A549 (cell line): ENCODE measurements around the gene RPL18. TPM values are rescaled to one million over a fixed set of nuclear protein-coding genes. Genes with fewer than 3 reads are reported as not detected.

ENCODE experiments used
- ATAC-seq, 2 experiments: fragments of 200-7000 bp in 1 of 2; fragments of >200 bp in 1 of 2; cut with Nextera tagmentation in 1 of 2; cut with Tn5 transposase in 1 of 2; 3 replicates each; pipeline versions ENCODE4 v1.8.0 to v1.9.1; 2018 to 2020; ENCODE audit warnings: mild to moderate bottlenecking in 1 of 2, moderate library complexity in 1 of 2
- CTCF ChIA-PET: fragments of 300-600 bp; sonication (Branson Sonifier 250); formaldehyde crosslinking; extraction: SDS; loops from one replicate; lab custom pipeline; 2021; ENCODE audit warnings: antibody characterized with exemption, inconsistent platforms; lab: Yijun Ruan, JAX
- POLR2A ChIA-PET: fragments of 350-600 bp; formaldehyde crosslinking; extraction: SDS; loops from one replicate; lab custom pipeline; 2021; ENCODE audit warnings: antibody characterized with exemption, inconsistent platforms; lab: Yijun Ruan, JAX
- DNase-seq, 2 experiments: peaks; one replicate each; pipeline versions ENCODE4 v3.0.0 to v3.0.0-alpha.2; 2011 to 2016; ENCODE audit warnings: low read depth in 1 of 2, low spot score in 1 of 2
- FAIRE-seq: peaks from 2 replicates; lab custom pipeline; 2011; peaks lifted over from hg19 to GRCh38; lab: Jason Lieb, UNC
- H3K27ac ChIP-seq, 2 experiments: fragments of >200 bp; sonication (Bioruptor Twin); formaldehyde crosslinking; 3 replicates each; pipeline ENCODE4 v1.5.1; 2016 to 2017
- H3K4me1 ChIP-seq: fragments of >200 bp; sonication (Bioruptor Twin); formaldehyde crosslinking; 3 replicates; pipeline ENCODE4 v1.6.1; 2016
- H3K4me2 ChIP-seq: fragments of >200 bp; sonication (Bioruptor Twin); formaldehyde crosslinking; 3 replicates; pipeline ENCODE4 v1.6.1; 2016
- H3K4me3 ChIP-seq: fragments of >200 bp; sonication (Bioruptor Twin); formaldehyde crosslinking; 3 replicates; pipeline ENCODE4 v1.5.1; 2016
- H3K9me3 ChIP-seq: fragments of >200 bp; sonication (Bioruptor Twin); formaldehyde crosslinking; 3 replicates; pipeline ENCODE4 v1.6.1; 2016
- E2F6 ChIP-seq: IDR thresholded peaks from 2 replicates; pipeline ENCODE4 v1.6.1; 2012; ENCODE audit warnings: low read depth, borderline replicate concordance
- HOXB5 ChIP-seq: fragments of 250-450 bp; sonication (Bioruptor Pico); IDR thresholded peaks from 2 replicates; pipeline ENCODE4 v1.5.0; 2020; ENCODE audit warnings: mild to moderate bottlenecking, moderate library complexity
- NFE2L2 ChIP-seq: fragments of 150-350 bp; conservative IDR thresholded peaks from 2 replicates; pipeline ENCODE4 v1.6.1; 2014; ENCODE audit warnings: low read length
- NPAS2 ChIP-seq: fragments of 250-450 bp; sonication (Bioruptor Pico); IDR thresholded peaks from 2 replicates; pipeline ENCODE4 v1.8.0; 2022; ENCODE audit warnings: mild to moderate bottlenecking, moderate library complexity, borderline replicate concordance
- REST ChIP-seq: fragments of 200-600 bp; sonication (generic); IDR thresholded peaks from 2 replicates; pipeline ENCODE4 v1.6.1; 2016; ENCODE audit warnings: antibody characterized with exemption, mild to moderate bottlenecking, moderate library complexity
- USF2 ChIP-seq: fragments of 450-650 bp; IDR thresholded peaks from 2 replicates; pipeline ENCODE4 v1.6.1; 2014; ENCODE audit warnings: antibody characterized with exemption
- ZFP36 ChIP-seq: fragments of 450-650 bp; IDR thresholded peaks from 2 replicates; pipeline ENCODE4 v1.6.1; 2014; ENCODE audit warnings: borderline replicate concordance; ENCODE audit not compliant: partially characterized antibody
- WGBS: methylation state at CpG from one replicate; pipeline ENCODE4 v1.1.6; 2017; ENCODE audit errors: missing lambda C conversion rate; 5-methylcytosine and 5-hydroxymethylcytosine counted together
- polyA plus RNA-seq, 4 experiments: library from polyadenylated mRNA; depleted of rRNA in 3 of 4; stranded (reverse); fragments of >200 nt; fragmentation: RNase III in 1 of 4; extraction: RNeasy Plus Mini Kit Qiagen cat#74134 plus additional on column Dnase treatment in 1 of 4; gene quantifications; 2 replicates in 3 of 4; 3 replicates in 1 of 4; pipeline ENCODE4 v1.2.3, GENCODE V29; 2011 to 2017
- TF ChIP-seq, protein P1 (sequence below): fragments of >200 bp; sonication (Bioruptor Twin); formaldehyde crosslinking; IDR thresholded peaks from 3 replicates; pipeline ENCODE4 v1.5.1; 2016
- TF ChIP-seq, protein P2 (sequence below): IDR thresholded peaks from 2 replicates; pipeline ENCODE4 v1.6.1; 2012

The RPL18 gene
- polyA plus RNA-seq, 2 of the 4 experiments (the other 2 are of a cell fraction) = 1,780 to 2,696 TPM

DNA sequence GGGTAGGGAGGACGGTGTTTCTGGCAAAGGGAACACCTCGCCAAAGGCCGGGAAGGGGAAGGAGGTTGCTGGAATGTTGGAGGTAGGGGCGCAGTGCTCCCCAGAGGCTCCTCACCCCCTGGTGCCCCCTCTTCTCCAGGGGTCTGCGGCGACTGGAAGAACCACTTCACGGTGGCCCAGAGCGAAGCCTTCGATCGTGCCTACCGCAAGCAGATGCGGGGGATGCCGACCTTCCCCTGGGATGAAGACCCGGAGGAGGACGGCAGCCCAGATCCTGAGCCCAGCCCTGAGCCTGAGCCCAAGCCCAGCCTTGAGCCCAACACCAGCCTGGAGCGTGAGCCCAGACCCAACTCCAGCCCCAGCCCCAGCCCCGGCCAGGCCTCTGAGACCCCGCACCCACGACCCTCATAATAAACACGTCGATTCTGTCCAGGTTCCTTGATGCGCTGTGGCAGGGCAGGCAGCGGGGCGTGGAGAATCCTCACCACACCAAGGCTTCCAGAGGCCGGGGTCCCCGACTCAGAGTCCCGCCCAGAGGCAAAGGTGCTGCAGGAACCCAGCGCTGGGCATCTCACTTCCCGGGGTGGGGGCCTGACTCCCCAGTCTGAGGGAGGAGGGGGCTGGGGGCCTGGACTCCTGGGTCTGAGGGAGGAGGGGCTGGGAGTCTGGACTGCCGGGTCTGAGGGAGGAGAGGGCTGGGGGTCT lies 19.8 kb downstream of the RPL18 start:
- peak; percentile 25 to 26; a peak in 3 of 6 replicates for ATAC-seq
- POLR2A ChIA-PET = no interaction called here
- CTCF ChIA-PET = interaction anchor here (1.0 to 18.9 kb wide), 5 partner anchors 9 to 110 kb away, joined by 3 to 396 read pairs (median 7); no protein-coding TSS in a partner anchor
- no peak overlapping the region for H3K4me2 ChIP-seq
- H3K27ac ChIP-seq = no peak overlapping the region
- no peaks in the 10 kb centered on the region for H3K9me3 ChIP-seq
- no peak for TF ChIP-seq USF2
- TF ChIP-seq, all 56 proteins: peak for 0
- 79% methylated on average over 18 of the region's 30 CpGs for WGBS
- no peak for DNase-seq
- FAIRE-seq = no peak
- H3K4me1 ChIP-seq = peaks cover 14% of the 10 kb centered on the region
- no peak overlapping the region for H3K4me3 ChIP-seq

- Histone ChIP-seq H3K4me2 (no peak overlapping the region), H3K4me1 (peaks cover 3% of the 10 kb centered on the region), H3K4me3 (no peak overlapping the region), H3K9me3 (no peaks in the 10 kb centered on the region), H3K27ac (no peak overlapping the region)
- TF ChIP-seq, protein P1, sequence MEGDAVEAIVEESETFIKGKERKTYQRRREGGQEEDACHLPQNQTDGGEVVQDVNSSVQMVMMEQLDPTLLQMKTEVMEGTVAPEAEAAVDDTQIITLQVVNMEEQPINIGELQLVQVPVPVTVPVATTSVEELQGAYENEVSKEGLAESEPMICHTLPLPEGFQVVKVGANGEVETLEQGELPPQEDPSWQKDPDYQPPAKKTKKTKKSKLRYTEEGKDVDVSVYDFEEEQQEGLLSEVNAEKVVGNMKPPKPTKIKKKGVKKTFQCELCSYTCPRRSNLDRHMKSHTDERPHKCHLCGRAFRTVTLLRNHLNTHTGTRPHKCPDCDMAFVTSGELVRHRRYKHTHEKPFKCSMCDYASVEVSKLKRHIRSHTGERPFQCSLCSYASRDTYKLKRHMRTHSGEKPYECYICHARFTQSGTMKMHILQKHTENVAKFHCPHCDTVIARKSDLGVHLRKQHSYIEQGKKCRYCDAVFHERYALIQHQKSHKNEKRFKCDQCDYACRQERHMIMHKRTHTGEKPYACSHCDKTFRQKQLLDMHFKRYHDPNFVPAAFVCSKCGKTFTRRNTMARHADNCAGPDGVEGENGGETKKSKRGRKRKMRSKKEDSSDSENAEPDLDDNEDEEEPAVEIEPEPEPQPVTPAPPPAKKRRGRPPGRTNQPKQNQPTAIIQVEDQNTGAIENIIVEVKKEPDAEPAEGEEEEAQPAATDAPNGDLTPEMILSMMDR = no peak
- peak; percentile 8 for TF ChIP-seq ZFP36
- TF ChIP-seq, protein P2, sequence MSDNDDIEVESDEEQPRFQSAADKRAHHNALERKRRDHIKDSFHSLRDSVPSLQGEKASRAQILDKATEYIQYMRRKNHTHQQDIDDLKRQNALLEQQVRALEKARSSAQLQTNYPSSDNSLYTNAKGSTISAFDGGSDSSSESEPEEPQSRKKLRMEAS = no peak
- TF ChIP-seq HOXB5 (CRISPR knock-in tag) = no peak
- POLR2A ChIA-PET = no interaction called here
- 84% methylated on average over 39 of the region's 39 CpGs for WGBS
- CTCF ChIA-PET = interaction anchor here (0.7 to 1.7 kb wide), 6 partner anchors 8 to 107 kb away, joined by 3 to 8 read pairs (median 4); no protein-coding TSS in a partner anchor
- no peak for FAIRE-seq
- DNase-seq = no peak
- no peak for ATAC-seq
Measured at GRCh38 chr19:48596679-48597465, 22.1 kb downstream of the RPL18 start.

DNA sequence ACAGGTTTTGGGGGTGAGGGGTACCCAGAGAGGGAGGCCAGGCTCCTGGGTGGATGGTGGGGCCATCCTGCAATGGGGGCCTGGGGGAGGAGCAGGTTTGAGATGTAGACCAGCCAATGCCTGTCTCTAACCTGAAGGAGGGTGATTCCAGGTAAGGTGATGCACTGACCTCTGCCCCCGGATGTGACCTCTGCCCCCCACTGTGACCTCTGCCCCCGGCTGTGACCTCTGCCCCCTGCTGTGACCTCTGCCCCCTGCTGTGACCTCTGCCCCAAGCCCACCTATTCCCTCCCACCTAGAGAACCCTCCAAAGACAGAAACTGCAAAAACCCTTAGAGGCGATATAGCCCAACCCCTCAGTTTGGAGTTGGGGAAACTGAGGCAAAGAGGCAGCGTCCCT lies 22.7 kb downstream of the RPL18 start:
- Histone ChIP-seq H3K9me3 (no peaks in the 10 kb centered on the region), H3K27ac (no peak overlapping the region), H3K4me1 (no peaks in the 10 kb centered on the region), H3K4me3 (no peak overlapping the region), H3K4me2 (no peak overlapping the region)
- CTCF ChIA-PET = interaction anchor here (0.9 to 14.4 kb wide), 6 partner anchors 9 to 257 kb away, joined by 3 to 396 read pairs (median 18); partner anchors contain the start of genes FAM83E and SPACA4
- POLR2A ChIA-PET = interaction anchor here (2.2 kb wide), 1 partner anchor 23 kb away, joined by 10 read pairs; the partner anchor contains the start of genes RPL18 and SPHK2
- 71% methylated on average over 4 of the region's 4 CpGs for WGBS
- ATAC-seq (no peak), DNase-seq (no peak), FAIRE-seq (no peak)
- TF ChIP-seq E2F6 = no peak
- TF ChIP-seq REST = no peak
- no peak for TF ChIP-seq NPAS2 (CRISPR knock-in tag)
- no peak for TF ChIP-seq NFE2L2
